ENCODE results near the gene EML4.

Gene EML4

DNA sequence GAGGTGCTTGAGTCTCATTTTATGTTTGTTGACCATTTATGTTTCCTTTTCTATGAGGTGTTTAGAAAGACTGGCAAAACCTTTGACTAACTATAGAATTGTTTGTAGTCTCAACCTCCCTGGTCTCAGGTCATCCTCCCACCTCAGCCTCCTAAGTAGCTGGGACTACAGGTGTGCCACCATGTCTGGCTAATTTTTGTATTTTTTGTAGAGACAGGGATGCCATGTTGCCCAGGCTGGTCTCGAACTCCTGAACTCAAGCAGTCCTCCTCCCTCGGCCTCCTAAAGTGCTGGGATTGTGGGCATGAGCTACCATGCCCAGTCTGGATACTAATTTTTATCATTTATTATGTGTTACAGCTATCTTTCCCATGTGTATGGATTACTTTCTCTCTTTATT lies 67.8 kb downstream of the EML4 start:
- CTCF ChIA-PET = interaction anchor here (1.6 to 12.2 kb wide), 5 partner anchors 7 to 150 kb away, joined by 3 to 106 read pairs (median 8); no protein-coding TSS in a partner anchor
- POLR2A ChIA-PET = no interaction called here
- TF ChIP-seq, protein P1, sequence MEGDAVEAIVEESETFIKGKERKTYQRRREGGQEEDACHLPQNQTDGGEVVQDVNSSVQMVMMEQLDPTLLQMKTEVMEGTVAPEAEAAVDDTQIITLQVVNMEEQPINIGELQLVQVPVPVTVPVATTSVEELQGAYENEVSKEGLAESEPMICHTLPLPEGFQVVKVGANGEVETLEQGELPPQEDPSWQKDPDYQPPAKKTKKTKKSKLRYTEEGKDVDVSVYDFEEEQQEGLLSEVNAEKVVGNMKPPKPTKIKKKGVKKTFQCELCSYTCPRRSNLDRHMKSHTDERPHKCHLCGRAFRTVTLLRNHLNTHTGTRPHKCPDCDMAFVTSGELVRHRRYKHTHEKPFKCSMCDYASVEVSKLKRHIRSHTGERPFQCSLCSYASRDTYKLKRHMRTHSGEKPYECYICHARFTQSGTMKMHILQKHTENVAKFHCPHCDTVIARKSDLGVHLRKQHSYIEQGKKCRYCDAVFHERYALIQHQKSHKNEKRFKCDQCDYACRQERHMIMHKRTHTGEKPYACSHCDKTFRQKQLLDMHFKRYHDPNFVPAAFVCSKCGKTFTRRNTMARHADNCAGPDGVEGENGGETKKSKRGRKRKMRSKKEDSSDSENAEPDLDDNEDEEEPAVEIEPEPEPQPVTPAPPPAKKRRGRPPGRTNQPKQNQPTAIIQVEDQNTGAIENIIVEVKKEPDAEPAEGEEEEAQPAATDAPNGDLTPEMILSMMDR (IDR thresholded peaks at IDR 0.05; ENCODE audit: control extremely low read depth, extremely low read depth, low read depth, missing control alignments) = no peak
- DNase-seq (ENCODE audit: extremely low spot score) = no peak

DNA sequence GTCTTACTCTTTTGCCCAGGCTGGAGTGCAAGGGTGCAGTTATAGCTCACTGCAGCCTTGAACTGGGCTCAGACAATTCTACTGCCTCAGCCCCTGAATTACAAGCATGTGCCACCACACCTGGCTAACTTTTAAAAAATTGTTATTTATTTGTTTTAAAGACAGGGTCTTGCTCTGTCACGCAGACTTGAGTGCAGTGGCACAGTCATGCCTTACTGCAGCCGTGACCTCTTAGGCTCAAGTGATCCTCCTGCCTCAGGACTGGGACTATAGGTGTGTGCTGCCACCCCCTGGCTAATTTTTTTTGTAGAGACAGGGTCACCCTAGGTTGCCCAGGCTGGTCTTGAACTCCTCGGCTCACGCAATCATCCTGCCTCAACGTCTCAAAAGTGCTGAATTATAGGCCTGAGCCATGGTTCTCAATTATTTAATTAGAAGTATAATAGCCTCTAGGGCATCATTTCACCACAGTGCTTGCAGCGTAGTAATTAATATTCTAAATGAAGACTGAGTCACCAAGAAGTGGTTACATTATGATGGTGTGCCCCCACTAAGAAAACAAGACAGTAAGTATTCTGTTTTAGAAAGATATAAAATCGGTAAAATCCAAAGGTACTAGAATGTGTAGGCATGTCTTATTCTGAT lies 69.6 kb downstream of the EML4 start:
- DNase-seq (ENCODE audit: extremely low spot score) = no peak
- TF ChIP-seq, protein P1 (IDR thresholded peaks at IDR 0.05; ENCODE audit: control extremely low read depth, extremely low read depth, low read depth, missing control alignments) = peak; percentile 33
- ChIA-PET CTCF (interaction anchor here (0.7 to 12.2 kb wide), 14 partner anchors 9 to 151 kb away, joined by 3 to 106 read pairs (median 6); no protein-coding TSS in a partner anchor), POLR2A (no interaction called here)

DNA sequence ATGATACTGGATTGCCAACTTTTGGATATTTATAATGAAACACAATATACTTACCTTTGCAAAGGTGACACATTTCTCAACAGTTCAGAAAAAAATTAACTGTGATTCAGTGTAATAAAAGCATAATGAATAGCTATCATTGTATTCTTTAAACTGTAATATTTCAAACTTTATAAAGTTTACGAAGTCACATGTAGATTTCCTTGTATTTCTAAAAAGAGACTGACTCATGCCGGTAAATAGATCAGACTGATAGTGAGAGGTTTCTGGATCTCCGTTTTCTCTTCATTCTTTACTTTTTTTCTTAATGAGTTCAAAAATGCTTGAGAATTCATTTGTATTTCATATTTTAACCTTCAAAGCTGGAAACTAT lies 70.1 kb downstream of the EML4 start:
- no peak for DNase-seq (ENCODE audit: extremely low spot score)
- CTCF ChIA-PET = interaction anchor here (0.8 to 12.2 kb wide), 9 partner anchors 10 to 151 kb away, joined by 3 to 106 read pairs (median 3); no protein-coding TSS in a partner anchor
- TF ChIP-seq, protein P1 (IDR thresholded peaks at IDR 0.05; ENCODE audit: control extremely low read depth, extremely low read depth, low read depth, missing control alignments) = no peak
- POLR2A ChIA-PET = no interaction called here

DNA sequence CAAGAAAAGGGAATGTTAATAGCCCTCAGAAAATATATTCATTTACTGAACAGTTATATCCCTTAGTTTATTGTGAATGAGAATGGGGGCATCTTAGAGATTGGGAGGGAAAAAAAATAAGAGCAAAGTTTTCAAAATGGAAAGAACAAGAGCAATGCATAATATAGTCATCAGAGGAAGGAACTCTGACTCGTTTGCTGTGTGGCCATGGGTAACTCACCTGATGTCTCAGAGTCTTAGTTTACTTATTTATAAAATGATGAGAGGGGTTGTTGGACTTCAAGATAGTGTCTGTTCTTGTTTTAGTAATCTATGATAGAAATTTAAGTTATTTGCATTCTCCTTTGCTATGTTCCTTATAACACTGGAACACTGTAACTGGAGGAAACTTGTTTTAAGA lies 70.7 kb downstream of the EML4 start:
- CTCF ChIA-PET = interaction anchor here (0.8 to 12.2 kb wide), 9 partner anchors 10 to 153 kb away, joined by 3 to 106 read pairs (median 5); no protein-coding TSS in a partner anchor
- no peak for DNase-seq (ENCODE audit: extremely low spot score)
- POLR2A ChIA-PET = no interaction called here
- TF ChIP-seq, protein P1 (IDR thresholded peaks at IDR 0.05; ENCODE audit: control extremely low read depth, extremely low read depth, low read depth, missing control alignments) = no peak

DNA sequence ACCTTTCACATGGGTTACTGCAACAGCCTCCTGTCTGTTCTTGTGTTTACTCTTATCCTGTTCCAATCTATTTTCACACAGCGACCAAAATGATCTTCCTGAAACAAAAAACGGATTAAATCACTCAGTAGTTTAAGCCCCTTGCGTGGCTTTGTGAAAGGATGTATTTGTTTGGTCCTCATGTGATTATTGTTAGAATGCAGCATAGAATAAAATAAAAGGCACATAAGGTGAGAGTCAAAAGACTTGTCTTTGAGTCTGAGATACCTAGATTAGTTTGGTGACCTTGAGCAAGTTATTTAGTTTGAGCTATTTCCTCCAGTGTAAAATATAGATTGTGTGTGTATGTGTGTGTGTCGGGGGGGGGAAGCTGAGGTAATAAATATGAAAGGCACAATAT lies 72.4 kb downstream of the EML4 start:
- TF ChIP-seq, protein P1 (IDR thresholded peaks at IDR 0.05; ENCODE audit: control extremely low read depth, extremely low read depth, low read depth, missing control alignments) = no peak
- ChIA-PET CTCF (interaction anchor here (1.0 to 12.2 kb wide), 8 partner anchors 8 to 372 kb away, joined by 4 to 106 read pairs (median 6); no protein-coding TSS in a partner anchor), POLR2A (interaction anchor here (0.6 kb wide), 1 partner anchor 132 kb away, joined by 4 read pairs; no protein-coding TSS in a partner anchor)
- DNase-seq (ENCODE audit: extremely low spot score) = no peak

DNA sequence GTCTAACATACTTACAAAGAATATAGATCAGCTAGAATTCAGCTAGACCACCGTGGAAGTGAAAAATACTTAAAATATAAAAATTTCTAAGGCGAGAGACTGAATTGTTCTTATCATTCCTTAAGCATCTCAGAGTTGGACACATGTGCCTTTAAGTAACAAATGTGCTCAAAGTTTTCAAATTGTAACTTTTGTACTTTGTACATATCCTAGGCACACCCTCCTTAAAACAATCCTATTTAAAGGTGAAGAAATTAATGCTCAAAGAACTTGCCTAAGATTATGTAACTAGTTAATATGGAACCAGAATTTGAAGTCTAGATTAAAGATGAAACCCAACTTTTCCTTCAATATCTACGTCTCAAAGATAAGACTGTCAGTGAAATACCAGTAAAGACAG lies 74.1 kb downstream of the EML4 start:
- ChIA-PET CTCF (interaction anchor here (1.2 to 12.2 kb wide), 5 partner anchors 10 to 152 kb away, joined by 3 to 106 read pairs (median 7); no protein-coding TSS in a partner anchor), POLR2A (no interaction called here)
- TF ChIP-seq, protein P1 (IDR thresholded peaks at IDR 0.05; ENCODE audit: control extremely low read depth, extremely low read depth, low read depth, missing control alignments) = no peak
- DNase-seq (ENCODE audit: extremely low spot score) = no peak

Measured in GM10248 (cell line).